HG03103 (cell line): ENCODE data around the gene ALLC.
"Not testable (repeated sequence)": the region's sequence is repeated elsewhere in the genome, so short reads cannot be mapped to it uniquely, and the experiment has no call there.

Experiments used
- ATAC-seq: cut with Tn5 transposase; IDR thresholded peaks from one replicate; pipeline ENCODE4 v1.9.1; 2021; ENCODE audit warnings: low read depth; ENCODE audit not compliant: unreplicated experiment

The ALLC gene

GRCh38 chr2:3626118-3626811, 31.7 kb upstream of the ALLC start:
- ATAC-seq, result no peak

GRCh38 chr2:3626812-3627499, 31.0 kb upstream of the ALLC start:
- ATAC-seq, result no peak

GRCh38 chr2:3627500-3628100, 30.4 kb upstream of the ALLC start:
- no peak for ATAC-seq

- no peak for ATAC-seq
These were observed 29.7 kb upstream of the ALLC start for GRCh38 chr2:3628241-3628679.

GRCh38 chr2:3628800-3629199, 29.2 kb upstream of the ALLC start:
- no peak for ATAC-seq

GRCh38 chr2:3630631-3631030, 27.4 kb upstream of the ALLC start:
- ATAC-seq, result no peak

GRCh38 chr2:3631161-3631850, 26.7 kb upstream of the ALLC start:
- ATAC-seq, result no peak

GRCh38 chr2:3631851-3632659, 25.9 kb upstream of the ALLC start:
- no peak for ATAC-seq

GRCh38 chr2:3633089-3633981, 24.7 kb upstream of the ALLC start:
- no peak for ATAC-seq

- no peak for ATAC-seq
These were observed 23.9 kb upstream of the ALLC start for GRCh38 chr2:3633982-3634595.

- no peak for ATAC-seq
These were observed 23.3 kb upstream of the ALLC start for GRCh38 chr2:3634596-3635121.

- ATAC-seq, result no peak
These were observed 22.6 kb upstream of the ALLC start for GRCh38 chr2:3635171-3635974.

GRCh38 chr2:3635975-3636327, 22.0 kb upstream of the ALLC start:
- ATAC-seq, result not testable (repeated sequence)

- no peak for ATAC-seq
These were observed 21.3 kb upstream of the ALLC start for GRCh38 chr2:3636586-3637310.

GRCh38 chr2:3637311-3637675, 20.7 kb upstream of the ALLC start:
- ATAC-seq, result no peak

- no peak for ATAC-seq
These were observed 20.1 kb upstream of the ALLC start for GRCh38 chr2:3637692-3638455.

GRCh38 chr2:3638456-3638810, 19.6 kb upstream of the ALLC start:
- no peak for ATAC-seq
